ENCODE results near the gene CPA2.

The CPA2 gene

GRCh38 chr7:130256704-130257103 lies 10.0 kb upstream of the CPA2 start:
- DNase-seq: no peak

GRCh38 chr7:130258494-130259078 lies 8.1 kb upstream of the CPA2 start:
- no peak for DNase-seq

DNA sequence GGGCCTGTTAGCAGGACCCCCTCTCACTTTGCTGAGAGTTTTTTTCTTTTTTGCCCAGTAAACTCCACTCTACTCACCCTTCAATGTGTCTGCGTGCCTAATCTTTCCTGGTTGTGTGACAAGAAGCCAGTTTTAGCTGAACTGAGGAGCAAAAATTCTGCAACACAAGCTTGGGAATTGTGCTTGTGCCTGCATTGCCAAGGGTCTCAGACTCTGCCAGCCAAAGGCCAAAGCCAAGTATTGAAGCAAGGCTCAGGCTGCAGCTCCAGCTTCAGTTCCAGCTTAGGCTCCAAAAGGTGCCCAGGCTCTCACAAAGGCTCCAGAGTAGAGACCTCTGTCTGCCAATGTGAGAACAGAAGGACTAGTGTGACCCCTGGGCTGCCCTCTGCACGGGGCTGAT lies 4.2 kb upstream of the CPA2 start:
- DNase-seq: no peak

- no peak for DNase-seq
Observed at GRCh38 chr7:130263130-130263529, 3.5 kb upstream of the CPA2 start.

GRCh38 chr7:130266961-130267321 lies 278 bp downstream of the CPA2 start:
- no peak for DNase-seq

DNA sequence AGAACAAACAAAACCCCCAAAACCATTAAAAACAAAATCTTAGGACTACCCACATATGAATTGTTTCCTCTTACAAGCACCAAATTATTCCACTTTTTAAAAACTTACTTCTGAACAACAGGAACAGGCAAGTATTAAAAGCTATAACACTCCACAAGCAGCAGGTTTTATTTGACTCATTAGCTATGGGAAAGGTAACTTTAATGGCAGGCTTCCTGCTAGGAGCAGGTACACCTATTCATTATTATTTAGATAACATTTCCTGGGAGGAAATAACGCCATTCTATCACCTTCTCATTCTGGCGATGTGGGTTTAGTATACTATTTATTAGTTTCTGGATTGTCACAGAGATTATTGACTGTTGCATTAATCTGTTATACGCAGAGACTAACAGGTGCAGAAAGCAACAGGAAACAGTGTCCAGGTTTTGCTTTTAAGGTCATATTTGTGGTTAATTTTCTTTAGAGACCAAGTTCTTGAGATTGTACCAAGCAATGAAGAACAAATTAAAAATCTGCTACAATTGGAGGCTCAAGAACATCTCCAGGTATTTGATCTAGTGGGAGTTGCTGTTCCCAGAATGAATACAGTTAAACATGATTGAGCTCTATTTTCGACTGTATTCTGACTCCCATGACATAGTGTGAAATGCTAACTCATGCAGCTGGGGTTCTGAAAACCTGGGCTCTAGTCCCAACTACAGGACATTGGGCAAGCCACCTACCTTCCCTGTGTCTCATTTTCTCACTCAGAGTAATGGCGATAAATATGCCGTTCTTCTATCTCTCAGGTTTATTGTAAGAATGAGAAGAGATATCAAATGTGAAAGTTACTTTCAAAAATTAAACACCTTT lies 2.0 kb downstream of the CPA2 start:
- DNase-seq: no peak

- no peak for DNase-seq
Observed at GRCh38 chr7:130269318-130269694, 2.6 kb downstream of the CPA2 start.

DNA sequence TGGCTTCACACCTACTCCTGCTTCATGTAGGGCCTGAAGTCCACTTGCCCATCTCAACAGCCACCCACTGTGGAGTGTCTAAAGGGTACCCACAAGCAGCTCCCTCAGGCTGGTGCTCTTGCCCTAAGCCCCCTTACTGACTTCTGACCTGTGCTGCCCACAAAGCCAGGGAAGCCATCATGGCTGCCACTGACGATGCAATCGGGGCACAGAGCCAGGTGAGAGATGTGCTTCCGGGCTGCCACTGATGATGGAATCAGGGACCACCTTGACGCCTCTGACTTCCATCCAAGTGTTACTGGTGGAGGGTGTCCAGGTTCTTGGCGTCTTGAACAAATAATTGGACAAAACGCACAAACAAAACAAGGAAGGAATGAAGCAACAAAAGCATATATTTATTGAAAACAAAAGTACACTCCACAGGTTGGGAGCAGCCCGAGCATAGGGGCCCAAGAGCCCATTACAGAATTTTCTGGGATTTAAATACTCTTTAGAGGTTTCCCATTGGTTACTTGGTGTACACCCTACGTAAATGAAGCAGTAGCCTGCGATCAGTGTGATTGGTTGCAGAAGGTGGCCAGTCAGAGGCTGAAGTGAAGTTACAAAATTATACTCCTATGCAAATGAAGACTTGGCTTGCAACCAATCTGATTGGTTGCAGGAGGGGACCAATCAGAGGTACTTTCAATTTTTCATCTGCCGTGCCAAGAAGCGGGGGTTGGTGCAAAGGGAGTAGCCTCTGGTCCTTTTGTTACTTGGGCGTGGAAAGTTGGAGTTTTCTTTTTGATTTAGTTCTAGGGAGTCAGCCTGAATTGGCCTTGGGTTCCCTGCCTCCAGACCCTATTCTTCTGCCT lies 4.5 kb downstream of the CPA2 start:
- peak; percentile 44 for DNase-seq

DNA sequence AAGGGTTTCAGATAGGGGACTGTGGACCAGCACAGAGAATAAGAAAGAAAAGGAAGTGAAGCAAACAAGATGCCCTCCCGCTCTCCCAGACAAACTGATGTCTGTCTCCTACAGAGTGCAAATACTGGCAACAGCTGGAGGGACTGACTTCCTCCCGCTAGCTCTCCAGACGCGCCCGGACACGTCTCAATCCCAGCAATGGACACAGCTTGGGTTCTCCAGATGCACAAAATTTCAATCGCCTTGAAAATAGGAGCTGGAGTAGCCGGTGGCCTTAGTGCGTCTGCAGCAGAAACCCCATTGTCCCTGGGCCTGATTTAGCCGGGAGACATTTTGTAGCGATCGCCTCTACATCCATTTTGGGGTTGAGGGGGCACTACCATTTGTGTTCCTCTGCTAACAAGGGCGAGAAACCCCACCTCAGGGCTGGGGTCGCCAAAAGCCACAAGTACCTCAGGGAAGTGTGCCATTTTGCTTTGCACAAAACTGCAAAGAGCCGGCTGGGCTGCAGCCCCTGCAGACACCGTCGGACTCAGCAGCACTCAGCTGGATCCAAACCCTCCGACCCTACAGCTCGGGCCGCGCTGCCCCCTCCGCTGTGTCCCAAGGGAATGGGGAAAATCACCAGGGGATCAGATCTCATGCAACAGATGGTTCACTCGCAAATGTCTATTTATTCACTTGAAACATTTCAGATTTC lies 5.9 kb downstream of the CPA2 start:
- DNase-seq: peak; percentile 71

DNA sequence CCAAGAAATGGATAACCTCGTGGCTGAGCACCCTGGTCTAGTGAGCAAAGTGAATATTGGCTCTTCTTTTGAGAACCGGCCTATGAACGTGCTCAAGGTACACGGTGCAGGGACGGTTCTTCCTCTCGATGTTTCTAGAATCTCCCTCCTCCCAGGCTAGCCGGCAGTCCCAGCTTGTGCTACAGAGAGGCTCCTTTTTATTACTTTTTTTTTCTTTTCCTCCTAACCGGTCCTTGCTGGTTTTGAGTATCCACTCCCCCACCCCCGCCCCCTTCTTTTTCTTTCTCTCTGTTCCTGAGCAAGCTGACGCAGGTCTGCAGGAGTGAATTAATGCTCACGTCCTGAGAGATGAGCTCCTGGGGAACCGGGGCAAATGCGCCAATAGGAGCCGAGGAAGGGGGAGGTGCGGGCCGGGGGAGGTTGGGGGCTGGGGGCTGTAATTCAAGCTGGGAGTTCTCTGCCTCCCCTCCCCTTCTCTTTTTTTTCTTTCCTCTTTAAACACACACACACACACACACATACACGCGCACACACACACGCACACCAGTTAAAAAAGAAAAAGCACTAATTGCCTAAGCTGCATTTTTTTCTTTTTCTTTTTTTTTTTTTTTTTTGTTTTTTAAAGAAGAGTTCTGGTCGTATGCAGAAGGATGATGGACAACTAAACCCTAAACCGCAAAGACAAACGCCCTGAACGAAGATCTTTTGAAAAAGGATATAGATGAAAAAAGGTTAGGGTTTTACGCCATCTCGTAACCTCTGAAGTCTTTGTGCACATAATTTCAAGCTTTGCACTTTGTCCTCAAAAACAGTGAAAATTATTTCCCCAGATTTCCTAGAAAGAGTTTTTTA lies 6.6 kb downstream of the CPA2 start:
- peak; percentile 96 for DNase-seq

DNA sequence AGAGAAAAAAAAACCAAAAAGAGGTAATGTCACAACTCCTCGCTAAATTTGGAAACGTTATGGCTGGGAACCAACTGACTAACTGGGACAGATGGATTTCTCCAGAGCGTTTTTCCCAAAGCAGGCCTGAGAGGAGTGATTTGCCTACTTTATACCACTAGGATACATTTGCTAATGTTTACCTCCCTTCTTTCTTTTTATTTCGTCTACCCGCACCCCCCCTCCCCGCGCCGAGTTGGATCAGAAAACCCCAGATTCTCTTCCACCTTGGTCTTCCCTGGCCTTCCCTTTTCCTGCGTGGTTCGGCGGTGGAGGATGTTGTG lies 7.2 kb downstream of the CPA2 start:
- peak; percentile 77 for DNase-seq

- no peak for DNase-seq
Observed at GRCh38 chr7:130274296-130274695, 7.6 kb downstream of the CPA2 start.

GRCh38 chr7:130274983-130275591 lies 8.4 kb downstream of the CPA2 start:
- peak; percentile 59 for DNase-seq

DNA sequence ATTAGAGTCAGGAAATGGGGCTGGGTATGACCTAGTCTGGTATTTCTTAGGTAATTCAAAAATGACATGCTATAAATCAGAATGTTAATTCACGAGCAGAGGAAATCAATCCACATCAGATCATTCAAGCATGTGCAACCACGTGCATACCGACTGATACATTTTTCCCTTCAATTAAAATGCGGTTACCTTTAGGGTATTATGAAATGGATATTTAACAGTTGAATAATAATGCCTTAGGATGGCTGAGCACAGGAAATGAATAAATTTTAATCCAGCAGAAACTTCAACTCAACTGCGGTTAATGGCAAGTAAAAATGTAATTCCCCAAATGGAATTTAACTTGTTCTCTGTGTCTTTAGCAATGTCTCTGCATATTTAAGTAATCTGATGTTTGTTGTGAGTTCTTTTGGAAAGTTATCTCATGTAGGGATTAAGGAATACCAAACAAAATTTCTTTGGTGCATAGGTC lies 9.2 kb downstream of the CPA2 start:
- no peak for DNase-seq

GRCh38 chr7:130276796-130277762 lies 10.4 kb downstream of the CPA2 start:
- no peak for DNase-seq

GRCh38 chr7:130277763-130278643 lies 11.3 kb downstream of the CPA2 start:
- DNase-seq: peak; percentile 86

DNA sequence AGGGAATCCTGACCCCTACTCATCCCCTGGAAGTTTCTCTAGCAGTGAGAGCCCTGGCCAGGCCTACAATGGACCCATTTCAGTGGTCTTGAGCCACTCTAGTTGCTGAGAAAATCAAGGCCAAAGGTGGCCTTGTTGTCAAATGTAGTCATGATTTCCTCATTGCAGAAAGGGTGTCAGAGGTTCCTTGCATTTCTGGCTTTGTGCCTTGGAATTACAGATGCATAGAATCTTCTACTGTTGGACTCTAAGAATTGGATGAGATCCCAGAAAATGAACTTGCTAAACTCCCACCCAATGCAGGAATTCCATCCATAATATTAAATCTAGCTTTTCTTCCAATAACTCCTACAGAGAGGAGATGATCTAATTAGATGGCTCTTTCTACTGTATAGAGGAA lies 12.2 kb downstream of the CPA2 start:
- DNase-seq: peak; percentile 68

- peak; percentile 58 for DNase-seq
Observed at GRCh38 chr7:130279286-130279685, 12.6 kb downstream of the CPA2 start.

GRCh38 chr7:130279906-130280305 lies 13.2 kb downstream of the CPA2 start:
- no peak for DNase-seq
